PC-3 (cell line): ENCODE measurements around the gene VPS37D.

Source experiments
- EZH2 ChIP-seq: fragments of 300-600 bp; sonication (generic); IDR thresholded peaks from one replicate; pipeline ENCODE4 v1.6.1; 2017; ENCODE audit warnings: antibody characterized with exemption, mild to moderate bottlenecking, low read length; ENCODE audit not compliant: unreplicated experiment
- EZH2phosphoT487 ChIP-seq: fragments of 300-600 bp; sonication (generic); IDR thresholded peaks from 2 replicates; pipeline ENCODE4 v1.6.1; 2018; ENCODE audit warnings: mild to moderate bottlenecking, antibody characterized with exemption, low read length, borderline replicate concordance
- TF ChIP-seq, protein P1 (sequence below): fragments of 300-600 bp; sonication (generic); conservative IDR thresholded peaks from 2 replicates; pipeline ENCODE4 v1.5.1; 2017; ENCODE audit warnings: antibody characterized with exemption, low read depth, mild to moderate bottlenecking, low read length

DNA sequence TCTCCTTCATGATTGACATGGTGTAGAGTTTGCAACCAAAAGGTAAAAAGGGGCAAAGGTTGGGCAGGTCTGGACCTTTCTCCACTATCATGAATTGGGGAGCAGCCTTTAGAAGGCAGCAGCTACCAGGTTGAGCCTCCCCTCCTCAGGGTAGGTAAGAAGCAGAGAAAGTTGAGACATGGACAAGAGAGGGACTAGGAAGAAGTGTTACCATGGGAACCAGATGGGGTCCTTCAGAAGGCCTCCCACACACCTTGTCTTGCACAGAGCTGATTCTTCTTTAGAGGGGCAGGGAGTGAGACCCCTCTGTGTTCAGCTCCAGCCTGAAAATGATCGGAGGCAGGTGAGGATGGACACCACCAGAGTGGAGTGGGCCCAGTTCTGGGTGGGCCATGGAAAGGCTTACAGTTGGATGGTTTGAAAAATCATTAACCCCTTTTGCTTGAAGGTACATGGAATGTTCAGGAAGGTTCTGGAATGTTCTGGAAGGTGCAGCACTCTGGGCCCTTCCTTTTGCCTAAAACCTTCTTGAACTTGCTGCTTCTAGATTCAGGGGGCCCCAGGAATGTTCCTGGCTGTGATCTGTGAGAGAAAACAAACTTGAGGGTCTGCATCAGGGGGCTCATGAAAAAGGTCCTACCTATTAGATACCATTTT lies 7.0 kb downstream of the VPS37D start:
- TF ChIP-seq, protein P1, sequence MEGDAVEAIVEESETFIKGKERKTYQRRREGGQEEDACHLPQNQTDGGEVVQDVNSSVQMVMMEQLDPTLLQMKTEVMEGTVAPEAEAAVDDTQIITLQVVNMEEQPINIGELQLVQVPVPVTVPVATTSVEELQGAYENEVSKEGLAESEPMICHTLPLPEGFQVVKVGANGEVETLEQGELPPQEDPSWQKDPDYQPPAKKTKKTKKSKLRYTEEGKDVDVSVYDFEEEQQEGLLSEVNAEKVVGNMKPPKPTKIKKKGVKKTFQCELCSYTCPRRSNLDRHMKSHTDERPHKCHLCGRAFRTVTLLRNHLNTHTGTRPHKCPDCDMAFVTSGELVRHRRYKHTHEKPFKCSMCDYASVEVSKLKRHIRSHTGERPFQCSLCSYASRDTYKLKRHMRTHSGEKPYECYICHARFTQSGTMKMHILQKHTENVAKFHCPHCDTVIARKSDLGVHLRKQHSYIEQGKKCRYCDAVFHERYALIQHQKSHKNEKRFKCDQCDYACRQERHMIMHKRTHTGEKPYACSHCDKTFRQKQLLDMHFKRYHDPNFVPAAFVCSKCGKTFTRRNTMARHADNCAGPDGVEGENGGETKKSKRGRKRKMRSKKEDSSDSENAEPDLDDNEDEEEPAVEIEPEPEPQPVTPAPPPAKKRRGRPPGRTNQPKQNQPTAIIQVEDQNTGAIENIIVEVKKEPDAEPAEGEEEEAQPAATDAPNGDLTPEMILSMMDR = no peak
- TF ChIP-seq EZH2 (no peak), EZH2phosphoT487 (no peak)
